Adrenal gland (tissue), 12 donors: ENCODE results near the gene EDARADD. TPM values are rescaled to one million over a fixed set of nuclear protein-coding genes. Genes with fewer than 3 reads are reported as not detected.
"Not testable (repeated sequence)": the region's sequence is repeated elsewhere in the genome, so short reads cannot be mapped to it uniquely, and the experiment has no call there.

Experiments
- DNase-seq, 7 donors: peaks; one replicate each; pipeline ENCODE4 v3.0.0-alpha.2; 2019 to 2020
- H3K27ac ChIP-seq, 5 donors: fragments of 200-600 bp; sonication (generic) in 4 of 5; 1 replicate in 3 of 5; 2 replicates in 2 of 5; pipeline versions ENCODE4 v1.5.1 to v1.8.0; 2016 to 2020; ENCODE audit warnings: mild to moderate bottlenecking in 1 of 5
- H3K27me3 ChIP-seq: fragments of 200-600 bp; 2 replicates; pipeline ENCODE4 v1.8.0; 2021
- H3K36me3 ChIP-seq, 2 donors: fragments of 200-600 bp; replicated peaks in 1 of 2; 1 replicate in 1 of 2; 2 replicates in 1 of 2; pipeline versions ENCODE4 v1.5.1 to v1.8.0; 2018 to 2022
- H3K4me1 ChIP-seq, 2 donors: fragments of 200-600 bp; replicated peaks in 1 of 2; 1 replicate in 1 of 2; 2 replicates in 1 of 2; pipeline versions ENCODE4 v1.5.1 to v1.8.0; 2018 to 2021
- H3K4me3 ChIP-seq, 4 donors: fragments of 200-600 bp; sonication (generic) in 3 of 4; one replicate each; pipeline ENCODE4 v1.5.1; 2016 to 2018
- H3K9me3 ChIP-seq, 3 donors: fragments of 200-600 bp; sonication (generic) in 1 of 3; replicated peaks in 1 of 3; 1 replicate in 2 of 3; 2 replicates in 1 of 3; pipeline versions ENCODE4 v1.5.1 to v1.8.0; 2016 to 2021
- POLR2A ChIP-seq, 2 donors: fragments of 450-650 bp; IDR thresholded peaks; one replicate each; pipeline ENCODE4 v1.6.1; 2017; ENCODE audit warnings: antibody characterized with exemption in 2 of 2, mild to moderate bottlenecking in 2 of 2, moderate library complexity in 1 of 2
- WGBS, 4 donors: extraction: QIAGEN DNeasy Blood & Tissue Kit in 2 of 4; methylation state at CpG; one replicate each; pipeline versions ENCODE4 v1.1.5 to v1.1.7; 2013 to 2017; 5-methylcytosine and 5-hydroxymethylcytosine counted together
- intact Hi-C, 2 donors: fragments of 100-400 bp; cut with DNase I; formaldehyde crosslinking; loops; one replicate each; pipeline versions ENCODE4 v1.14.1 to v1.15.0; 2022 to 2023
- polyA plus RNA-seq, 3 donors: library from polyadenylated mRNA; stranded (reverse); fragments of 200-250 nt in 2 of 3; fragments of 350-450 nt in 1 of 3; fragmentation: Illumina TruSeq in 1 of 3; extraction: RNeasy Lipid Tissue Mini Kit (QIAGEN cat#74804) in 1 of 3; gene quantifications; one replicate each; pipeline ENCODE4 v1.2.3, GENCODE V29; 2013 to 2014
- total RNA-seq, 9 donors: library from RNA; depleted of rRNA in 4 of 9; stranded (reverse); fragments of >200 nt in 4 of 9; fragments of 120-200 nt in 1 of 9; fragmentation: NEBNext Ultra II Directional in 1 of 9; extraction: Animal tissue kit (Norgen Biotek cat#: 25700) in 1 of 9; gene quantifications; one replicate each; pipeline versions ENCODE4 v1.1.0 to v1.2.4, GENCODE V29; 2013 to 2023
- TF ChIP-seq, protein P1 (sequence below), 6 experiments: fragments of 450-650 bp in 4 of 6; fragments of 200-600 bp in 2 of 6; sonication (generic) in 1 of 6; IDR thresholded peaks; 1 replicate in 5 of 6; 2 replicates in 1 of 6; pipeline versions ENCODE4 v1.5.1 to v1.8.0; 2016 to 2021; ENCODE audit warnings: antibody characterized with exemption in 6 of 6, mild to moderate bottlenecking in 2 of 6, moderate library complexity in 1 of 6
- donor health status: healthy with polysubstance abuse.
- donor health status: Bipolar disorder and iron deficiency.
- donor health status: DM: yes; HTN: yes; CAD: no.
- donor health status: DM: no; HTN: no; CAD: no.
- donor health status: DM: no; HTN: no; CAD: no.
- donor health status: DM: yes; HTN: yes; CAD: no.

The EDARADD gene
- total and polyA plus RNA-seq, 12 donors, result 0.03 to 1.2 (median 0.27) TPM; not detected in 1

- Histone ChIP-seq H3K27me3 (no peaks in the 10 kb centered on the region), H3K27ac (peak overlapping the region in 1 of 5 donors; percentile 32), H3K4me3 (no peak overlapping the region), H3K36me3 (no peaks in the 10 kb centered on the region), H3K9me3 (no peaks in the 10 kb centered on the region), H3K4me1 (peaks cover 0 to 3% of the 10 kb centered on the region in 2 donors)
- TF ChIP-seq POLR2A (IDR thresholded peaks at IDR 0.05), result no peak
- TF ChIP-seq, protein P1, sequence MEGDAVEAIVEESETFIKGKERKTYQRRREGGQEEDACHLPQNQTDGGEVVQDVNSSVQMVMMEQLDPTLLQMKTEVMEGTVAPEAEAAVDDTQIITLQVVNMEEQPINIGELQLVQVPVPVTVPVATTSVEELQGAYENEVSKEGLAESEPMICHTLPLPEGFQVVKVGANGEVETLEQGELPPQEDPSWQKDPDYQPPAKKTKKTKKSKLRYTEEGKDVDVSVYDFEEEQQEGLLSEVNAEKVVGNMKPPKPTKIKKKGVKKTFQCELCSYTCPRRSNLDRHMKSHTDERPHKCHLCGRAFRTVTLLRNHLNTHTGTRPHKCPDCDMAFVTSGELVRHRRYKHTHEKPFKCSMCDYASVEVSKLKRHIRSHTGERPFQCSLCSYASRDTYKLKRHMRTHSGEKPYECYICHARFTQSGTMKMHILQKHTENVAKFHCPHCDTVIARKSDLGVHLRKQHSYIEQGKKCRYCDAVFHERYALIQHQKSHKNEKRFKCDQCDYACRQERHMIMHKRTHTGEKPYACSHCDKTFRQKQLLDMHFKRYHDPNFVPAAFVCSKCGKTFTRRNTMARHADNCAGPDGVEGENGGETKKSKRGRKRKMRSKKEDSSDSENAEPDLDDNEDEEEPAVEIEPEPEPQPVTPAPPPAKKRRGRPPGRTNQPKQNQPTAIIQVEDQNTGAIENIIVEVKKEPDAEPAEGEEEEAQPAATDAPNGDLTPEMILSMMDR (IDR thresholded peaks at IDR 0.05), result no peak
- WGBS, 4 donors, result 26 to 43% (median 36%) methylated on average over 2 of the region's 2 CpGs
- DNase-seq, result no peak
- intact Hi-C loops, result no loop called here
These were observed 108.5 kb downstream of the EDARADD start for GRCh38 chr1:236502579-236502971.

GRCh38 chr1:236502972-236503639 is 109.0 kb downstream of the EDARADD start:
- Histone ChIP-seq H3K27ac (peak overlapping the region in 2 of 5 donors; percentile 32), H3K4me3 (peak overlapping the region in 1 of 4 donors; percentile 9), H3K4me1 (peaks cover 0 to 3% of the 10 kb centered on the region in 2 donors), H3K9me3 (no peaks in the 10 kb centered on the region), H3K27me3 (no peaks in the 10 kb centered on the region), H3K36me3 (no peaks in the 10 kb centered on the region)
- WGBS, 4 donors, result 8 to 20% (median 15%) methylated on average over 15 of the region's 15 CpGs
- intact Hi-C loops, result no loop called here
- TF ChIP-seq POLR2A (IDR thresholded peaks at IDR 0.05), result no peak
- TF ChIP-seq, protein P1 (IDR thresholded peaks at IDR 0.05), result no peak
- peak; percentile 36 to 74 (median 55) for DNase-seq

DNA sequence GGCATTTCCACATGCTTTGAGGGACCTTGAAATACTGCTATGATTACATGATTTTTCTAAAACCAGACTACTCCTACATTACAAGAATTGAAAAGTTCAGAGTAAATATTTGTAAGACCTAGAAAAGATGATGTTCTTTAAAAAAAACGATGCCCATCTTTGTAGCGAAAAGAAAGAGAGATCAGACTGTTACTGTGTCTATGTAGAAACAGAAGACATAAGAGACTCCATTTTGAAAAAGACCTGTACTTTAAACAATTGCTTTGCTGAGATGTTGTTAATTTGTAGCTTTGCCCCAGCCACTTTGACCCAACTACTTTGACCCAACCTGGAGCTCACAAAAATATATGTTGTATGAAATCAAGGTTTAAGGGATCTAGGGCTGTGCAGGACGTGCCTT is 110.3 kb downstream of the EDARADD start:
- H3K4me3 ChIP-seq, DNase-seq, H3K4me1 ChIP-seq, H3K9me3 ChIP-seq, H3K27me3 ChIP-seq, intact Hi-C loops, H3K36me3 ChIP-seq, H3K27ac ChIP-seq: not testable (repeated sequence)
- WGBS, 4 donors, result 52 to 84% (median 73%) methylated on average over 3 of the region's 3 CpGs

DNA sequence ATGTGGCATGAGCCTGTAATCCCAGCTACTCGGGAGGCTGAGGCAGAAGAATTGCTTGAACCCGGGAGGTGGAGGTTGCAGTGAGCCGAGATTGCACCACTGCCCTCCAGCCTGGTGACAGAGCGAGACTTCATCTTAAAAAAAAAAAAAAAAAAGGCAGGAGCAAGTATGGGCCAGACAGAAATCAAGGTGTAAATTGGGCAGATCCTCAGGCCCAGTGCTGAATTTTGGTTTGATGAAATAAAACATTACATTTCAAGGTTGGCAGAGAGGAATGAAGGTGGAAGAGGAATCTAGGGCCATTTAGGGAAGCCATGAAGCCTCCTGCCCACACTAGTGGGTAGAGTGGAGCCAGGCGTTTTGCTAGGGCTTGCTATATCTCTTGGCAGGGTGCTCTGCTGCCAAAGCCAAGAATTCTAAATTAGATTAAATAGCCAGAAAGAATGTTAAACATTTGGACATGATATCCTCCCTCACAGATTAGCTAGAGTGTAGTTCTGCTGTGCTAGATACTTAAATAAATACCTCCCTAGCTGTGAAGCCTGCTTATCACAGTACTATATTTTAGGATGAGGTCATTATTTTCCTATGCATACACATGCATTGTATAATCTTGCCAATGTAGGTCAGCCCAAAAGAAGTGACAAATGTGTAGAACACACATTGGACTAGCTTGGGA is 113.1 kb downstream of the EDARADD start:
- H3K4me1 ChIP-seq, result peaks cover 0 to 3% of the 10 kb centered on the region in 2 donors
- WGBS, 4 donors, result 68 to 83% (median 79%) methylated on average over 5 of the region's 5 CpGs
- no peaks in the 10 kb centered on the region for H3K36me3 ChIP-seq
- H3K9me3 ChIP-seq, result no peaks in the 10 kb centered on the region
- no peak for TF ChIP-seq POLR2A (IDR thresholded peaks at IDR 0.05)
- TF ChIP-seq, protein P1 (IDR thresholded peaks at IDR 0.05), result no peak
- no peak overlapping the region for H3K4me3 ChIP-seq
- intact Hi-C loops, result no loop called here
- no peaks in the 10 kb centered on the region for H3K27me3 ChIP-seq
- no peak overlapping the region for H3K27ac ChIP-seq
- no peak for DNase-seq
